C4-2B (cell line): ENCODE measurements around the gene KAT5.
"Not testable (repeated sequence)": the region's sequence is repeated elsewhere in the genome, so short reads cannot be mapped to it uniquely, and the experiment has no call there.

Experiments used
- ZFX ChIP-seq: fragments of 450-650 bp; IDR thresholded peaks from 2 replicates; pipeline ENCODE4 v1.6.1; 2017
- TF ChIP-seq, protein P1 (sequence below): fragments of 450-650 bp; conservative IDR thresholded peaks from 2 replicates; pipeline ENCODE4 v1.5.1; 2017; ENCODE audit warnings: mild to moderate bottlenecking

DNA sequence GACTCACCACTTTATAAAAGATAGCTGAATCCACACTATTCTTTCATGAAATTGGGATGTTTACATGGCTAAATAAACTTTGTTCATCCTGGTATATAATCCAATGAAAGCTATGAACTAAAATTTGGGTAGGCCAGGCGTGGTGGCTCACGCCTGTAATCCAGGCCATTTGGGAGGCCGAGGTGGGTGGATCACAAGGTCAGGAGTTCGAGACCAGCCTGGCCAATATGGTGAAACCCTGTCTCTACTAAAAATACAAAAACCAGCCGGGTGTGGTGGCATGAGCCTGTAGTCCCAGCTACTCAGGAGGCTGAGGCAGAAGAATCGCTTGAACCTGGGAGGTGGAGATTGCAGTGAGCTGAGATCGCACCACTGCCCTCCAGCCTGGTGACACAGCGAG, 20.2 kb upstream of the KAT5 start:
- TF ChIP-seq, protein P1, sequence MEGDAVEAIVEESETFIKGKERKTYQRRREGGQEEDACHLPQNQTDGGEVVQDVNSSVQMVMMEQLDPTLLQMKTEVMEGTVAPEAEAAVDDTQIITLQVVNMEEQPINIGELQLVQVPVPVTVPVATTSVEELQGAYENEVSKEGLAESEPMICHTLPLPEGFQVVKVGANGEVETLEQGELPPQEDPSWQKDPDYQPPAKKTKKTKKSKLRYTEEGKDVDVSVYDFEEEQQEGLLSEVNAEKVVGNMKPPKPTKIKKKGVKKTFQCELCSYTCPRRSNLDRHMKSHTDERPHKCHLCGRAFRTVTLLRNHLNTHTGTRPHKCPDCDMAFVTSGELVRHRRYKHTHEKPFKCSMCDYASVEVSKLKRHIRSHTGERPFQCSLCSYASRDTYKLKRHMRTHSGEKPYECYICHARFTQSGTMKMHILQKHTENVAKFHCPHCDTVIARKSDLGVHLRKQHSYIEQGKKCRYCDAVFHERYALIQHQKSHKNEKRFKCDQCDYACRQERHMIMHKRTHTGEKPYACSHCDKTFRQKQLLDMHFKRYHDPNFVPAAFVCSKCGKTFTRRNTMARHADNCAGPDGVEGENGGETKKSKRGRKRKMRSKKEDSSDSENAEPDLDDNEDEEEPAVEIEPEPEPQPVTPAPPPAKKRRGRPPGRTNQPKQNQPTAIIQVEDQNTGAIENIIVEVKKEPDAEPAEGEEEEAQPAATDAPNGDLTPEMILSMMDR, result not testable (repeated sequence)
- not testable (repeated sequence) for TF ChIP-seq ZFX
